Epithelial cell of prostate (primary cell): ENCODE measurements around the gene PISD.

Experiments used
- DNase-seq: peaks from one replicate; pipeline ENCODE4 v3.0.0-alpha.2; 2011; ENCODE audit warnings: low read depth, low spot score
- H3K27ac ChIP-seq: fragments of 450-650 bp; 2 replicates; pipeline ENCODE4 v1.5.1; 2017; ENCODE audit warnings: mild to moderate bottlenecking

The PISD gene

DNA sequence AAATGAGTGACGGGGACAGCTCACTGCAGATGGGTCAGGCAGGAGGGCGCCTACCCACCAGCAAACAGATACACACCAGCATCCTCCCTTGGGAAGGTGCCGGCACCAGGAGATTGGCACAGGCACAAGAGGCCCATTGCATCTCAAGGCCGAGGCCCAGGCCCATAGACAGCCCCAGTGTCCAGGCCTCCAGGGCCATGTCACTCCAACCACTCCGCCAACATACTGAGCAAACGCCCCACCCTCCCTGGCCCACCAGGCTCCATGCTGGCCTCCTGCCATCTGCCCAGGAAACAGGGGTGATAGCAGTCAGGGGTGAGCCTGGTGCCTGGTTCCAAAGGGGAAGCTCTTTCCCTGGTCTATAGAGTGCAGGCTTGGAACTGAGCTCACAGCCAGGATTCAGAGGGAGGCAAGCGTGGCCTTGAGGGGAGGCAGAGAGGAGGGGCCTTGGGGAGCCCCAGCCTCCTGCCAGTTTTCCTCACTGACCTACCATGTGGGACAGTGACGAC is 34.7 kb downstream of the PISD start:
- no peak for DNase-seq
- no peak overlapping the region for H3K27ac ChIP-seq

- DNase-seq = no peak
- H3K27ac ChIP-seq = peak overlapping the region; percentile 19
These were observed 35.4 kb downstream of the PISD start for GRCh38 chr22:31626427-31627150.

DNA sequence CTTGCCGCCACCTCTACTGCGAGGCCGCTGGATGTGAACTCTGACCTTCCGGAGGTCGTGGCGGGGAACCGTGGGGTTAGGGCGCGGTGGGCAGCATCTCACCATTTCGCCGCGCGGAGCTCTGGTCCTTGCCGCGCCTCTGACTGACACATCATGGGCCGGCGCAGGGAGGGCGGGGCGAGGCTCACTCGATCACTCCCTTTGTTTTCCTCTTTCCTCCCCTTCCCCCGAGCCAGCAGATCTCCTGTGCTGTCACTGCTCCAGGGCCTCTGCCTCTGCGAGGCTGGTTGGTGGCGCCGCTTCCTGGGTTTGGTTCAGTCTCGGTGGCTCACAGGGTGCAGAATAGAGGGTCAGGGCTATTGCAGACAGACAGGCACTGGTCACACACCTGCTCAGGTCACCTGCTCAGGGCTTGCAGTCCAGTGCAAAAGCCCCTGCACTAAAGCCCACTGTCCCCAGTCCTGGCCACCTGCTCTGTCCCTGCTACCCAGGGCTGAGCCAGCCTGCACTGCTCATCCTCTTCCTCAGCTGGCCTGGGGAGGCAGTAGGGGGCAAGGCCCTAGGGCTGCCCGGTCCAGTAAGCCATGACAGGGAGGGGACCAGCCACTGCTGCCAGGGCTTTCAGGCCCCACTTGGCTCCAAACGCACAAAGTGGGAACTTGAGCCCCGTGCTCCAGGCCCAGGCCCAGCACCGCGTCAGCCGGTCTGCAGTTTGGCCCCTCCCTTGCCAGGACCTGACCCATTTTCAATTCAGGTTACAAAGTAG is 36.2 kb downstream of the PISD start:
- peak overlapping the region; percentile 19 for H3K27ac ChIP-seq

DNA sequence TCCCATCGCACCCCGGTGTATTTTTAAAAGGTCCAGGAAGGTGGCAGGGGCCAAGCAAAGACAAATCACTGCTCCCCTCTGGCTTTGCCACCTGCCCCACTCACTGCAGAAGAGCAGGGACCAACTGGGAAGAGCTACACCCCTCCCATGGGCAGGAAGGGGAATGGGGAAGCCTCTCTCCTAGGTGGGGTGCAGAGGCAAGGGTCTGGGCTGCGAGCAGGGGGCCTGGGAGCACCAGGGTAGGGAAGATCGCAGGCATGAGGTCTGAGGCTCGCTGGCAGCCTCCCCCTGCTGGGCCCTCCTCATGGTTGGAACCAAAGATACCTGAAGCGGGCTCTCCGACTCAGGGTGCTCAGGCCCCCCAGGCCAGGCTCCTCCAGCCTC is 36.8 kb downstream of the PISD start:
- H3K27ac ChIP-seq = no peak overlapping the region
- DNase-seq = no peak

More for the DNA sequence above, 36.2 kb downstream of the PISD start:
- DNase-seq = no peak

DNA sequence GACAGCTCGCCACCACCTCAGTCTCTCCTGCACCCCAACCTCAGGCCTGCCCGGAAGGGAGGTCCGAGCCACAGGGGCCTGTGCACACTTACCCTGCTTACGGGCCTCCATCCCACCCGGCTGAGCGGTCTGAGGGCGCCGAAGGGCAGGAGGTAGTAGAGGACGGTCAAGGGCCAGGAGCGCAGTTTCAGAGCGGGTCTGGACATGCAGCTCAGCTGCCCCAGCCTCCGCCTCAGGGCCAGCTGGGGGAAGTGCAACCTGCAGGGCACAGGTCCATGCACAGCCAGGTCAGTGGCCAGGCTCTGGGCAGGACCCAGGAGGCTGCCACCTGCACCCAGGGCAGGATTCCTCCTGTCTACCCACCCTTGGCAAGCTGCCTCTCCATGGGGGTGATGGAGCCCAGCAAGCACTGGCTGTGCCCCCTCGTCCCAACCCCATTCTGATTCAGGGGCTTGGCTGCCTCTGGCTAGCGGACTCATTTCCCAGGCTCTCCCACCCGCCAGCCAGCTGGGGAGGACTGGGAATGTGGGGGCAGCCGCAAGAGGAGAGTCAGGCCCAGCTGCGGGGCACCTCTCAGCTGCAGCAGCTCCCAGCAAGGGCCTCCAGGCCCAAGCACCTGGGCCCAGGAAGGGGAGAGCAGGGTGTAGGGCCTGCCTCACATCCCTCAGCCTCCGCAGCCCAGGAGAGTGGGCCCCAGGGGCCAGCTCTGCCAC is 38.3 kb downstream of the PISD start:
- H3K27ac ChIP-seq = no peak overlapping the region

GRCh38 chr22:31622980-31623379 is 39.0 kb downstream of the PISD start:
- DNase-seq = no peak
- H3K27ac ChIP-seq = no peak overlapping the region

More for the DNA sequence above, 38.3 kb downstream of the PISD start:
- DNase-seq = no peak

DNA sequence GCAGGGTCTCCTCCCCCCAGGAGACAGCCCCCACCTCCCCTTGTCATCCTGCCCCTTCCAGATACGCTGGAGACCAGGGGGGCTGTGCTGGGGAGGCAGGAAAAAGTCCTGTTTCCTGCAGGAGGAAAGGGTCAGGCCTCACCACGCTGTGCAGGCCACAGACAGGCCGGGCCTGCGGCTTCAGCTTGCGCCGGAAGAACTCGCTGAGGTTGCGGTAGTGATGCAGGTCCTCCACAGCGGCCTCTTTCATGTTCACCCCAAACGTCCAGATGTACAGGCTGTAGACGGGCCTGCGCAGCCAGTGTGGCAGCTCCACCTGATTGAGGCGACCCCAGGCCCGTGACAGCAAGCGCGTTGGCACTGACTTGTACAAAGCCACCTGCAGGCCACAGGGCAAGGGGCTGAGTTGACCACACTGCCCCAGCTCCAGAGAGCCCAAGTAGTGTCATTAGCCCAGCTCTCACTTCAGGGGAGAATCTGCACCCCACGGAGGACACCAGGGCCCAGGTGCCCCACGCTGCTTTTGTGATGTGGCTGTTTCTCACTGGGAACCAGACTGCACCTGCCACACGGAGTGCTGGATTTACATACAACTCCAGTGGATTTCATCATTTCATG is 40.4 kb downstream of the PISD start:
- H3K27ac ChIP-seq = no peak overlapping the region
- no peak for DNase-seq

GRCh38 chr22:31620756-31621480 is 41.1 kb downstream of the PISD start:
- H3K27ac ChIP-seq = no peak overlapping the region
- DNase-seq = no peak

DNA sequence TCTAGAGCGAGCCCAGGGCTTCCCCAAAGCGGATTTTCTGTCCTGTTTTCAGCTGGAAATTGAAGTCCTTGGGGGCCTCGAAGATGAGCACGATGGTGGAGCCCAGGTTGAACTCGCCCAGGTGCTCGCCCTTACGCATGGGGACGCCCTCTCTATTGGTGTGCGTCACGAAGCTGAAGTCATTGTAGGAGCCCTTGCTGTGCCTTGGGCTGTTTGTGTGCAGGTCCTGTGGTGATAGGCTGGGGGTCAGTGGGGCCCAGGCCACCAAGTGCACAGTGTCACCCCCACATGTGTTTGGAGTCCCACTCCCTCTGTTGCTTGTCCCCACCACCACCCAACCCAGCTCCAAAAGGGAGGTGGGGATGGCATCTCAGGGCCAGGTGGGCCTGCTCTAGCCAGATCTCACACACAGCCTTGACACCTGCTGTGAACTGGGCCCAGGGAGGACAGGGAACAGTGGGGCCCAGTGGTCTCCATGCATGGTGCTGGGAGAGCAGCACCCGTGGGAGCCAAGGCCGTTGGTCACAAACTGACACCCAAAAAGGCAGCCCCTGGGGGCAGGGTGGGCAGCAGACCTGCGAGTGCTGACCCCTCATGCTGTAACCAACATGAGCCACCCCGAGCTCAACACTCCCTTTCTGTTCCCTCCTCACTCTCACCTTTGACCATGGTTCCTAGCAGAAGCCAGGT is 42.3 kb downstream of the PISD start:
- H3K27ac ChIP-seq = no peak overlapping the region

GRCh38 chr22:31618471-31619176 is 43.4 kb downstream of the PISD start:
- DNase-seq = no peak
- no peak overlapping the region for H3K27ac ChIP-seq

More for the DNA sequence above, 42.3 kb downstream of the PISD start:
- DNase-seq = no peak

DNA sequence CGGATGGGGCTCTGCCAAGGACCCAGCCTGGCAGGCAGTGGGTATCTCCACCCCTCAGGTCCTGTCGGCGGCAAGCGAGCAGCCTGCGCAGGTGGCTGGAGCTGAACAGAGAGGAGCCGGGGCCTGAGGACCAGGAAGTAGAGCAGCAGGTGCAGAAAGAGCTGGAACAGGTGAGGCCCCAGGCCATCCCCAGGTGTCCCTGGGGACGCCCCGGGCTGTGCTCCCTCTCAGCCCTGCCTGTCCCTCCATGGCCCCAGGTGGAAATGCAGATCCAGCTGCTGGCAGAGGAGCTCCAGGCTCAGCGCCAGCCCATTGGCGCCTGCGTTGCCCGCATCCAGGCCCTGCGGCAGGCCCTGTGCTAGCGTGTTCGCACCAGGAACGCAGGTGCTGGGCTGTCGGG is 44.0 kb downstream of the PISD start:
- H3K27ac ChIP-seq = no peak overlapping the region
- DNase-seq = no peak

GRCh38 chr22:31616315-31616980 is 45.6 kb downstream of the PISD start:
- DNase-seq = no peak
- H3K27ac ChIP-seq = no peak overlapping the region

- DNase-seq = no peak
- no peak overlapping the region for H3K27ac ChIP-seq
These were observed 46.1 kb downstream of the PISD start for GRCh38 chr22:31615940-31616314.

DNA sequence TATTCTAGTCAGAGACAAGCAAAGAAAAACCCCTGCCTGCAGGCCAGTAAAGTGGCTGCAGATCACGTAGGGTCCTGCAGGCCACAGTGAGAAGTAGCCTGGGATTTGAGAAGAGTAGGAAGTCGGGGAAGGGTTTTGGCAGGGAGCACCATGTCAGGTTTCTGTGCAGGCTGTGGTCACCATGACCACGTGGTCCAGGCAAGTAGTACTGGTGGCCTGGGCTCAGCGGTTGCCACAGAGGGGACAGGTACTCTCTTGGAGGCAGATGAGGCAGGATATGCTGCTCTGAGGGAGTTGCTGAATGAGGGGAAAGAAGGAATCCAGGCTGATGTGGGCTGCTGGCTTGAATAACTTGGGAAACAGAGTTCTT is 46.5 kb downstream of the PISD start:
- no peak for DNase-seq
- H3K27ac ChIP-seq = no peak overlapping the region

DNA sequence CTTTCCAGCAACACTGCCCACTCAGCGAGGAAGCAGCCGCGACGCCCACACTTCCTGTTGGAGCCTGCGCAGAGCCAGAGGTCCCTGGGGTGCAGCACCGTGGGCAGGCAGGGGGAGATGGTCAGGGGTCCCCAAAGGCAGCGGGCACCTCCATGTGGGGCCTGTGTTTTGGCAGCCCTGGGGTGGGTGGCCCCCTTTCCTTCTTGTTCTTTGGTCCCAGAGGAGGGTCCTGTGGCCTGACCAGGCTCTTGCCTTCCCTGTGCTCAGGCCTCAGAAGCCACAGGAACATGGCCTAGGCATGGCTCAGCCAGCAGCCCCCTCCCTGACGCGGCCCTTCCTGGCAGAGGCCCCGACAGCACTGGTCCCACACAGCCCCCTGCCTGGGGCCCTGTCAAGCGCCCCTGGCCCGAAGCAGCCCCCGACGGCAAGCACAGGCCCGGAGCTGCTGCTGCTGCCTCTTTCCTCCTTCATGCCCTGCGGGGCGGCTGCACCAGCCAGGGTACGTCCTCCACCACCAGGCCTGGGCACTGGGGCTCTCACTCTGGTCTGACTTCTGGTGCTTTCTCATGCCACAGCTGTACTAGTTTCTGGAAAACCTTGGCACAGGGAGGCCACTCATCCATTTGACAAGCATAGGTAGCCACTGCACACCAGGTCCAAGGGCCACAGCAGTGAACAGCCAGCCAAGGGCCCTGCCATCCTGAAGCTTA is 47.1 kb downstream of the PISD start:
- H3K27ac ChIP-seq = no peak overlapping the region
- DNase-seq = no peak

GRCh38 chr22:31613904-31614296 is 48.1 kb downstream of the PISD start:
- DNase-seq = no peak
- H3K27ac ChIP-seq = no peak overlapping the region

DNA sequence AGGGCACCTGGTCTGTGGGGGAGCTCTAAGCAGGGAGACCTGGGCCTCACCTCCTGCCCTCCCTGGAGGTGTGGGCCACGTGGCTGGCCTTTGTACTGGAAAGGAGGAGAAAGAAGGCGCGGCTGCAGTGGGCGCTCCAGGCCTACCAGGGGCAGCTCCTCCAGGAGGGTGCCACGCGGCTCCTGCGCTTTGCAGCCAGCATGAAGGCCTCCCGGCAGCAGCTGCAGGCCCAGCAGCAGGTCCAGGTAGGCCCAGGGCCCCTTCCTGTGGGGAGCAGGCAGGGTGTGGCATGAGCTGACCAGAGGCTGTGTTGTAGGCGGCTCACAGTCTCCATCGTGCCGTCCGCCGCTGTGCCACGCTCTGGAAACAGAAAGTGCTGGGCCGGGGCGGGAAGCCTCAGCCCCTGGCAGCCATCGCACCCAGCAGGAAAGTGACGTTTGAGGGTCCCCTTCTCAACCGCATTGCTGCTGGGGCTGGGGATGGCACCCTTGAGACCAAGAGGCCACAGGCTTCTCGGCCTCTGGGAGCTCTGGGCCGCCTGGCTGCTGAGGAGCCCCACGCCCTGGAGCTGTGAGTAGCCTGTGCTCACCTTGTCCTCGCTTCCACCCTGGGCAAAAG is 48.6 kb downstream of the PISD start:
- H3K27ac ChIP-seq = no peak overlapping the region
- no peak for DNase-seq
